ENCODE results near the gene RAD51B.
A peak's percentile ranks its signal among the peaks of the same experiment; 100 is the strongest.

RAD51B gene

GRCh38 chr14:68598089-68598488, 778.5 kb downstream of the RAD51B start:
- DNase-seq (ENCODE audit: low spot score) = no peak

GRCh38 chr14:68598621-68599447, 779.3 kb downstream of the RAD51B start:
- DNase-seq (ENCODE audit: low spot score) = peak; percentile 68

- DNase-seq (ENCODE audit: low spot score) = no peak
These were observed 780.5 kb downstream of the RAD51B start for GRCh38 chr14:68599896-68600610.

- DNase-seq (ENCODE audit: low spot score) = no peak
These were observed 782.9 kb downstream of the RAD51B start for GRCh38 chr14:68602507-68602906.

GRCh38 chr14:68603533-68604360, 784.2 kb downstream of the RAD51B start:
- no peak for DNase-seq (ENCODE audit: low spot score)

GRCh38 chr14:68604361-68604730, 784.8 kb downstream of the RAD51B start:
- DNase-seq (ENCODE audit: low spot score) = no peak

- no peak for DNase-seq (ENCODE audit: low spot score)
These were observed 785.2 kb downstream of the RAD51B start for GRCh38 chr14:68604822-68605221.

- no peak for DNase-seq (ENCODE audit: low spot score)
These were observed 786.6 kb downstream of the RAD51B start for GRCh38 chr14:68606176-68606575.

GRCh38 chr14:68606644-68607043, 787.1 kb downstream of the RAD51B start:
- no peak for DNase-seq (ENCODE audit: low spot score)

- peak; percentile 58 for DNase-seq (ENCODE audit: low spot score)
These were observed 787.7 kb downstream of the RAD51B start for GRCh38 chr14:68607081-68607866.

GRCh38 chr14:68607867-68608573, 788.4 kb downstream of the RAD51B start:
- no peak for DNase-seq (ENCODE audit: low spot score)

GRCh38 chr14:68608574-68608962, 789.0 kb downstream of the RAD51B start:
- no peak for DNase-seq (ENCODE audit: low spot score)

- no peak for DNase-seq (ENCODE audit: low spot score)
These were observed 789.4 kb downstream of the RAD51B start for GRCh38 chr14:68609012-68609411.

GRCh38 chr14:68610251-68610793, 790.7 kb downstream of the RAD51B start:
- DNase-seq (ENCODE audit: low spot score) = no peak

GRCh38 chr14:68611599-68611998, 792.0 kb downstream of the RAD51B start:
- no peak for DNase-seq (ENCODE audit: low spot score)

- DNase-seq (ENCODE audit: low spot score) = no peak
These were observed 792.5 kb downstream of the RAD51B start for GRCh38 chr14:68612049-68612448.

GRCh38 chr14:68616221-68616902, 796.8 kb downstream of the RAD51B start:
- DNase-seq (ENCODE audit: low spot score) = no peak

GRCh38 chr14:68619790-68620574, 800.4 kb downstream of the RAD51B start:
- no peak for DNase-seq (ENCODE audit: low spot score)
